HG03354 (cell line): ENCODE measurements around the gene OCRL.

Experiments
- ATAC-seq: cut with Tn5 transposase; IDR thresholded peaks from one replicate; pipeline ENCODE4 v1.9.1; 2021; ENCODE audit warnings: mild to moderate bottlenecking; ENCODE audit not compliant: unreplicated experiment, poor library complexity, severe bottlenecking

OCRL gene

GRCh38 chrX:129577473-129577872 is 37.4 kb downstream of the OCRL start:
- no peak for ATAC-seq

- ATAC-seq: no peak
Measured at GRCh38 chrX:129577877-129578276, 37.8 kb downstream of the OCRL start.

GRCh38 chrX:129581904-129582303 is 41.8 kb downstream of the OCRL start:
- ATAC-seq: no peak

DNA sequence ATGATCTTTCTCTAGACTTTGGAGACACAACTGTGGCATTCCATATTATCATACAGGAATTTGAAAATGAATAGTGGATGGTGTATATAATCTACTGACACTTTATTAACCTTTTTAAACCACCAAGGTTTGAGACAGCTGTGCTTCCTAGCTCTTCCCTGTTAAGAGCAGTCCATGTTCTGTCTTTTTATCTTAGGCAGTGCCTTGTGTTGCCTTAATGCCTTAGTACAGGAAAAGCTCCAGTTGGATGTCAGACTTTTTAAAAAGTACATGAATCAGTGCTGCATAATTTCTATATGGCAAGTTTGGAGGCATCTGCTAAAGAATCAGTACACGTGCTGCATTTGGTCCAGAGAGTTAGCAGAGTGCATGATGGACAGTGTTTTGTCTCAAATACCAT is 45.1 kb downstream of the OCRL start:
- no peak for ATAC-seq

DNA sequence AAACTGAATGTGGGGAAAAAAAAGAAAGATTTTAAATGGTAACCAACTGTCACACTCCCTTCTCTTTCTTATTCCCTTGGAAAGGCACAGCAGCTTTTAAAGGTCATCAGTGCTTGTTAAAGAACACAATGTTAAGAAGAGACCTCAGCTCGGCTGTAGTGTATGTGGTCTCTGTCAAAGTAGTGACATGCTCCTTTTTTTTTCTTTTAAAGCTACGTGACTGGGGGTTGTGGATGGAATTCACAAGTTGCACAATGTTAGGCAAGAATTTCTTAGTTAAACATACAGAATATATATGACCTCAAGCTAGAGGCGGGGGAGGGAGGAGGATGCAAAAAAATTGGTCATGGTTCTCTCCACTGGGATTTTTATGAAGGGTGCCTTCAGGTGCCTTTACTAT is 45.6 kb downstream of the OCRL start:
- ATAC-seq: no peak

DNA sequence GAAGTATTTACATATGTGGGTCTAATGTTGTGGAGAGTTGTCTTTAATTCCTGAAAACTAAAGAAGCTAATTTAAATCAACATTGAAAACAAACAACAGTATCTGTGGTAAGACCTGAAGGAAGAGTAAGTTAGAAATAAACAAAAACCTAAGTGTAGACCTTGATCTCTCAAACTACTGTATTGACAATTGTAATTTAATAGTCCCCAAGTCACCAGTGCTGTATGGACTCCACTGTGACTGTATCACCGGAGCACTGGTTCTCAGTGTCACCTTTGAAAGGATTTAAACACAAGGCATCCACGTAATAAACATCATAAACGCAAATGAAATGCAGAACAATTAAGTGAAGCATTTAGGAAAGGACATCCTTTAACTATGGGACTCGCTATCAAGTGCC is 46.4 kb downstream of the OCRL start:
- ATAC-seq: no peak

GRCh38 chrX:129590596-129590995 is 50.5 kb downstream of the OCRL start:
- no peak for ATAC-seq

GRCh38 chrX:129593137-129593536 is 53.1 kb downstream of the OCRL start:
- no peak for ATAC-seq

- no peak for ATAC-seq
Measured at GRCh38 chrX:129594781-129595180, 54.7 kb downstream of the OCRL start.

DNA sequence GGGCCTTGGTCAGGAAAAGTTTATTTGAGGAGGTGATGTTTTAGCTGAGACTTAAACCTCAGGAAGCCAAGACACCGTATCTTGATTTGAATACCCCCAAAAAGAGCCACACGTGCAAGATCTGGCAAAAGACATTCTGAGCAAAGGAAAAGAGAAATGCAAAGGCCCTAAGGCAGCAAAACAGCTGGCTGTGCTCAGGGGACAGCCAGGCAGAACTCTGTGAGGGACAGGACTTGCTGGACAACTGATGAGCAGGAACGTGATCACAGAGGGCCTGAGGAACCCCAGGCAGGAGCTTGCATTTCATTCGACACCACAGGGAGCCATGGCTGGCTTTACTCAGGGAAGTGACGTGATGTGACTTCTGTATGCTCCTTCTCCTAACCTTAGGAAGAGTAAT is 56.0 kb downstream of the OCRL start:
- ATAC-seq: no peak

DNA sequence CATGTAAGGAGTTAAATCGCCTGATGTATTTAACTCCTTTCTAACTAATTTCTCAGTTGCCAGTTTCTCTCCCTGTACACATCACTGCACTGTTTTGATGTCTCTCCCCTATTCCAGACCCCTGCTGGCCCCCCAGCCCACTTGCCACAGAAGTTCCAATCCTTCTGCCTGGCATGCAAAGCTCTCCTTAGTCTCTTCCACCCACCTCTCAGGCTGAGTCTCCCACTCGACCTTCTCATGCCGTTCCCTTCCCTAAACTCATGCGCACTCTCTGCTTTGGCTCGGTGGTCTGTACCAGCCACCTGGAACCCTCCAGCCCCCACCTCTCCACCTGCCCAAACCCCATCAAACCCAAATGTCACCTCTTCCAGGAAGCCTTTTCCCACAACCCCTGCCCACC is 57.8 kb downstream of the OCRL start:
- ATAC-seq: no peak

- ATAC-seq: no peak
Measured at GRCh38 chrX:129599499-129599898, 59.4 kb downstream of the OCRL start.

DNA sequence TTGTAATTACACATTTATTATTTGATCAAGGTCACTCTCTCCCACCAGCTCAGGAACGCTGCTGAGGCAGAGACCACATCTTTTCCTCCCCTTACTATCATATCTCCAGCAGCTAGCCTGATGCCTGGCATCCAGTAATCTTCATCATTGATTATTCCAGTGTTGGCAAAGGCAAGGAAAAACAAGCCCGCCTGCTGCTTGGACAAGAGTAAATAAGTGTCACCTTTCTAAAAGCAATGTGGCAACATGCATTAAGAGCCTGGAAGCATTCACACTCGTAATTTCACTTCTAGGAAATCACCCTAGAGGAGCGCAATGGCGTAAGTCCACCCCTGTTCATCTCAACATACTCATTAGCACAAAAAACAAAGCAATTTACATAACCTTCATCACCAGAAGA is 59.9 kb downstream of the OCRL start:
- no peak for ATAC-seq

DNA sequence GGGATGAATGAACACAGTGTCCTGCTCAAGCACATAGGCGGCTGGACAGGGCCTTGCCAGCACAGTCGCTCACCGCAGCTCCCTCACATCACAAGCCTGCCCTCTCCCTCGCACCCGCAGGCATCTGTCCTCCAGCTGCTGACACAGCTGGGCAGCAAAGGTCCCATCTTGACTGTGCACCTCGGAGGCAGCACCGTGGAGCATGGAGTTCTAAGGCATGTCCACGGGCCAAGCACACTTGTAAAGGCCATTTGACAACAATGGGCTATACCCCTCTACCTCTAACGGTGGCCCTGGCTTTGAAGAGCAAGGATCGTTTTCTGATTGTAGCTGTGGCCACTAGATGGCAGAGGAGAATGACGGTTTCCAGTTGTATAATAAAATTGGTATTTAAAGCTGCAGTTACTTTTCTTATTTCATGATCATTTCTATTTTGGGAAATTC is 60.9 kb downstream of the OCRL start:
- ATAC-seq: no peak

GRCh38 chrX:129606918-129607317 is 66.9 kb downstream of the OCRL start:
- peak; percentile 67 for ATAC-seq

GRCh38 chrX:129608496-129608895 is 68.4 kb downstream of the OCRL start:
- no peak for ATAC-seq

- no peak for ATAC-seq
Measured at GRCh38 chrX:129609395-129609794, 69.3 kb downstream of the OCRL start.

GRCh38 chrX:129612396-129612795 is 72.3 kb downstream of the OCRL start:
- ATAC-seq: no peak

DNA sequence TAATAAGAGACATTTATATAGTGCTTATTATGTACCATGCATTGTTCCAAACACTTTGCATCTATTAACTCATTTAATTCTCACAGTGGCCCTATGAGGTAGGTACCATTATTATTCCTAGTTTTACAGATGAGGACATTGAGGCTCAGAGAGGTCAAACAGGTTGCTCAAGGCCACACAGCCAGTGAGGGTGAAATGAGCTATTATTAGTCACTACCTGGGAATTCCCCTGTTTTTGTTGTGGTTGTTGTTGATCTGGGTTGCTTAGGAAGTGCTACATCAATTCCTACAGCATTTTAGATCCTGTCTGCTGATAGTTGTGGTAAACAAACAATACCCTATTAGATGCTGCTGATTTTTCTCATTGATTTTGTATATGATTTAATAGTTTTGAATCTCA is 73.5 kb downstream of the OCRL start:
- ATAC-seq: no peak

DNA sequence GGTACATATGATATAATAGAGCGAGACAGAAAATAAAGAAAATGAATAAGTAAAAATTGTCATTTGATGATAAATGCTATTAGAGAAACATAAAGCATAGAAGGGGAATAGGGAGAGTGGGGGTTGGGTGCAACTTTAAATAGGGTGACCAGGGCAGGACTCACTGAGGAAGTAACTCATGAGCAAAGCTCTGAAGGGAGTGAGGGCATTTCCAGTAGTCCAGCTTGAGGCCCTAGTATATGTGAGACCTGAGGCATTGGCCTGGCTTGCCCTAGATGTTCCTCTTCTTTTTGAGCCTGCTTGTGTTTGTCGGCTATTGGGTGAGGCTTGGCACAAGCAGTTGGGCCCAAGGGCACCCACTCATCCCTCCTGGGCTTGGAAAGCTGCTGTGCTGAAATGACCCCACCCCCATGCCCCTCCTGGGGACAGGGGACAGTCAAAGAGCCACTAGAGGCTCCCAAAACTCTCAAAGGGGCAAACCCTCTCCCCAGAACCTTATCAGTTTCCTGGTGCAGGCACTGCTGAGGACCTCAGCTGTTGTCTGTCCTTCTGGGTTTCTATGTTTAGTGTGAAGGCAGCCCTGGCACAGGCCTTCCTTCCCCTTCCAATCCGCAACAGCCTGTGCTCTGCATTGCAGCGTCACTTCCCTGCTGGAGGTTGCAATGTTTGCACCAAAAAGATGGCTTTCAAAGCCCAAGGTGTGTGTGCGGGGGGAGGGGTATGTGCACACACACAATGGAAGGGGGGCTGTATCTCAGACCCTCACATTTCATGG is 74.6 kb downstream of the OCRL start:
- ATAC-seq: no peak

DNA sequence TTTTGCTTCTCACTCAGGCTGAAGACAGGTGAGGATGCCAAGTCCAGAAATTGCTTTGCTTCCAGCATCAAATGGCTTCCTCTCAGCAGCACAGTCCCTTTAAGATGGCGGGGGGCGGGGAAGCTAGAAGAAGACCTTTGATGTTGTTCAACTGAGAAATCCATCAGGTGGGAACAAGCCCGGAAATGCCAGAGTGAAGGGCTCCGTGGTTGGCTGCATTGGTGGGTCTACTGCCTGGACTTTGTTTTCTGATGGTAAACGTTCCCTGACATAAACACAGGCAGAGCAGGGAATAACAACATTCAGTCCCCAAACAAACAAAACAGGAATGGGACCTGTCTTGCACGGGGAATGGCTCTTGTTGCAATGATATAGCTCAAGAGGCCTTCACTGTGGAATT is 77.4 kb downstream of the OCRL start:
- ATAC-seq: no peak

DNA sequence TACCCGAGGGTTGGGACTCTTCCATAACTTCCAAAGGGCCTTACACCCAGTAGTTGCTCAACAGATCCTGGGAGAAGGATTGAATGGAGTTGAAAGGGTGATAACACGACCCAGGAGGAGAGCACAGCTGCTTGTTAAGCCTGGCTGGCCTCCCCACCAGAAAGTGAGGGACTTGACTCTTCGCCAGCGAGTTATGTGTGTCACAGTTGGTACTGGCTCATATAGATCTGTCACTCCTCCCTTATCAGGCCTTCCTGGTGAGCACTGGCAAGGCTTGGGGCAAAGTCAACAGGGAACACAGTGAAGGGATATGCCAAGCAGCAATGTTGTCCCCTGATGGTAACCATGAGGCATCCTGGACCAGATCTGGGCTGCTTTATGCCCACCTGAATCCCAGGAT is 78.9 kb downstream of the OCRL start:
- ATAC-seq: no peak
